LHCN-M2 (cell line): ENCODE data around the gene LGALS16. TPM values are rescaled to one million over a fixed set of nuclear protein-coding genes. Genes with fewer than 3 reads are reported as not detected.
"Not testable (repeated sequence)": the region's sequence is repeated elsewhere in the genome, so short reads cannot be mapped to it uniquely, and the experiment has no call there.

Experiments
- DNase-seq: peaks from one replicate; pipeline ENCODE4 v3.0.0-alpha.2; 2012; ENCODE audit warnings: low read depth
- total RNA-seq: library from RNA; depleted of rRNA; stranded (reverse); fragments of >200 nt; gene quantifications from 2 replicates; pipeline ENCODE4 v1.2.3, GENCODE V29; 2014

The LGALS16 gene
- total RNA-seq, 1 experiment from 2014 or later, result not detected

- DNase-seq, result peak; percentile 26
Observed at GRCh38 chr19:39677961-39678889, 22.5 kb downstream of the LGALS16 start.

GRCh38 chr19:39679056-39679790 is 23.5 kb downstream of the LGALS16 start:
- DNase-seq, result no peak

GRCh38 chr19:39679791-39680168 is 24.1 kb downstream of the LGALS16 start:
- no peak for DNase-seq

- DNase-seq, result no peak
Observed at GRCh38 chr19:39680593-39680992, 24.9 kb downstream of the LGALS16 start.

GRCh38 chr19:39681416-39681815 is 25.7 kb downstream of the LGALS16 start:
- DNase-seq, result no peak

GRCh38 chr19:39684267-39684666 is 28.6 kb downstream of the LGALS16 start:
- DNase-seq, result no peak

GRCh38 chr19:39686739-39687138 is 31.0 kb downstream of the LGALS16 start:
- DNase-seq, result no peak

GRCh38 chr19:39688637-39689036 is 32.9 kb downstream of the LGALS16 start:
- not testable (repeated sequence) for DNase-seq

- DNase-seq, result peak; percentile 24
Observed at GRCh38 chr19:39692166-39692565, 36.5 kb downstream of the LGALS16 start.

GRCh38 chr19:39692822-39693221 is 37.1 kb downstream of the LGALS16 start:
- DNase-seq, result no peak

GRCh38 chr19:39695759-39696158 is 40.0 kb downstream of the LGALS16 start:
- DNase-seq, result no peak

GRCh38 chr19:39696387-39696786 is 40.7 kb downstream of the LGALS16 start:
- DNase-seq, result peak; percentile 7

GRCh38 chr19:39698535-39698934 is 42.8 kb downstream of the LGALS16 start:
- no peak for DNase-seq

- DNase-seq, result no peak
Observed at GRCh38 chr19:39701291-39701690, 45.6 kb downstream of the LGALS16 start.

GRCh38 chr19:39704181-39705044 is 48.7 kb downstream of the LGALS16 start, which contains the start of gene LGALS14:
Gene LGALS14, plus strand, starts transcription at chr19:39704481. Its CDS starts 48 bp downstream, at chr19:39704529.
- DNase-seq, result no peak

- DNase-seq, result no peak
Observed at GRCh38 chr19:39705578-39706188, 50.0 kb downstream of the LGALS16 start.

GRCh38 chr19:39708594-39708993 is 52.9 kb downstream of the LGALS16 start:
- DNase-seq, result no peak

GRCh38 chr19:39709026-39709872 is 53.5 kb downstream of the LGALS16 start:
- no peak for DNase-seq
